Ovary (tissue), 9 donors: Measurements from ENCODE around the gene HNRNPL. TPM values are rescaled to one million over a fixed set of nuclear protein-coding genes. Genes with fewer than 3 reads are reported as not detected.

Source experiments
- DNase-seq, 5 donors: peaks; one replicate each; pipeline ENCODE4 v3.0.0-alpha.2; 2019 to 2020
- H3K27ac ChIP-seq, 2 donors: fragments of 200-600 bp; one replicate each; pipeline versions ENCODE4 v1.5.1 to v1.8.0; 2019 to 2022
- H3K27me3 ChIP-seq: fragments of 200-600 bp; one replicate; pipeline ENCODE4 v1.8.0; 2022
- H3K36me3 ChIP-seq: fragments of 200-600 bp; sonication (generic); one replicate; pipeline ENCODE4 v1.5.1; 2019
- H3K4me1 ChIP-seq: one replicate; pipeline ENCODE4 v1.8.1; 2013; ENCODE audit warnings: mild to moderate bottlenecking, moderate library complexity; ENCODE audit not compliant: insufficient read depth
- H3K4me3 ChIP-seq: fragments of 200-600 bp; sonication (generic); one replicate; pipeline ENCODE4 v1.5.1; 2017
- H3K9me3 ChIP-seq, 2 donors: fragments of 200-600 bp in 1 of 2; sonication (generic) in 1 of 2; one replicate each; pipeline versions ENCODE4 v1.5.1 to v1.8.1; 2013 to 2019; ENCODE audit warnings: mild to moderate bottlenecking in 1 of 2, moderate library complexity in 1 of 2
- EP300 ChIP-seq: sonication (generic); formaldehyde crosslinking; IDR thresholded peaks from one replicate; pipeline ENCODE4 v1.6.1; 2017; ENCODE audit warnings: antibody characterized with exemption
- POLR2A ChIP-seq: fragments of 450-650 bp; IDR thresholded peaks from one replicate; pipeline ENCODE4 v1.6.1; 2017; ENCODE audit warnings: antibody characterized with exemption, mild to moderate bottlenecking, moderate library complexity
- WGBS, 3 donors: extraction: QIAGEN DNeasy Blood & Tissue Kit in 1 of 3; methylation state at CpG; one replicate each; pipeline versions ENCODE4 v1.1.5 to v1.1.7; 2013 to 2017; 5-methylcytosine and 5-hydroxymethylcytosine counted together
- intact Hi-C, 4 donors: fragments of 100-400 bp; cut with DNase I; formaldehyde crosslinking; loops; one replicate each; pipeline versions ENCODE4 v1.11.0 to v1.15.1; 2022 to 2023
- polyA plus RNA-seq, 2 donors: library from polyadenylated mRNA; stranded (reverse); fragments of 200-250 nt in 1 of 2; fragments of 350-450 nt in 1 of 2; fragmentation: Illumina TruSeq in 1 of 2; extraction: RNeasy Lipid Tissue Mini Kit (QIAGEN cat#74804) in 1 of 2; gene quantifications; one replicate each; pipeline ENCODE4 v1.2.3, GENCODE V29; 2013 to 2014
- total RNA-seq, 7 donors: library from RNA; depleted of rRNA in 2 of 7; stranded (reverse); fragments of >200 nt in 2 of 7; fragmentation: NEBNext Ultra II Directional in 3 of 7; extraction: Animal tissue kit (Norgen Biotek cat#: 25700) in 3 of 7; gene quantifications; one replicate each; pipeline versions ENCODE4 v1.1.0 to v1.2.4, GENCODE V29; 2016 to 2023
- TF ChIP-seq, protein P1 (sequence below), 3 donors: fragments of 450-650 bp in 2 of 3; fragments of 200-600 bp in 1 of 3; IDR thresholded peaks; one replicate each; pipeline versions ENCODE4 v1.5.1 to v1.8.0; 2016 to 2022; ENCODE audit warnings: antibody characterized with exemption in 3 of 3, mild to moderate bottlenecking in 1 of 3
- donor health status: DM: no; HTN: no; CAD: no; lungs with moderate emphysema.
- donor health status: DM: no; HTN: no; CAD: no.
- donor health status: Bipolar disorder and iron deficiency.
- donor health status: DM: yes; HTN: yes; CAD: no.
- donor health status: DM: no; HTN: no; CAD: no.
- donor health status: DM: yes; HTN: yes; CAD: no.

HNRNPL gene
- total and polyA plus RNA-seq, 9 donors = 110 to 284 (median 230) TPM

DNA sequence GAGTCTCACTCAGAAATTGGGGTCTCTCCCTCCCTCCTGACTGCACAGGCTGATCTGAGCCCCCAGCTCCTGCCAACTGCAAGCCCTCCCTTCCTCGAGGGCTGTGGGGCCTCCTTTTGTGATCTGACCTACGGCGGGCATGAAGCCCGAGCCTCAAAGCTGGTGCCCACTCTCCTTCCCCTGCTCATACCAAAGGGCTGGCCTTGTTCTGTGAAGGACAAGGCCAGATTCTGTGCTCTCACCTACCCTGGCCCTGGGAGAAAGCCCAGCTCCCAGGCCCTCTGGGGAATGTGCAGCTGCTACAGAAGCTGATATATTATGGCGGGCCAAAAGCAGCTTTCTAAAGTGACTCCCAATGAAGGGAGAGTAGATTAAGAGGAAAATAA, 9.2 kb downstream of the HNRNPL start:
- H3K9me3 ChIP-seq = no peaks in the 10 kb centered on the region
- TF ChIP-seq EP300 = no peak
- no peaks in the 10 kb centered on the region for H3K36me3 ChIP-seq
- no peak overlapping the region for H3K27ac ChIP-seq
- no peak overlapping the region for H3K4me3 ChIP-seq
- WGBS, 3 donors = 70 to 83% (median 80%) methylated on average over 5 of the region's 5 CpGs
- intact Hi-C loops = loop anchor here in 1 of 4 donors (10.0 kb wide), 1 partner anchor 196 kb away; the partner anchor contains the start of gene ACTN4
- no peaks in the 10 kb centered on the region for H3K27me3 ChIP-seq
- DNase-seq = peak in 1 of 5 donors; percentile 9
- no peaks in the 10 kb centered on the region for H3K4me1 ChIP-seq

DNA sequence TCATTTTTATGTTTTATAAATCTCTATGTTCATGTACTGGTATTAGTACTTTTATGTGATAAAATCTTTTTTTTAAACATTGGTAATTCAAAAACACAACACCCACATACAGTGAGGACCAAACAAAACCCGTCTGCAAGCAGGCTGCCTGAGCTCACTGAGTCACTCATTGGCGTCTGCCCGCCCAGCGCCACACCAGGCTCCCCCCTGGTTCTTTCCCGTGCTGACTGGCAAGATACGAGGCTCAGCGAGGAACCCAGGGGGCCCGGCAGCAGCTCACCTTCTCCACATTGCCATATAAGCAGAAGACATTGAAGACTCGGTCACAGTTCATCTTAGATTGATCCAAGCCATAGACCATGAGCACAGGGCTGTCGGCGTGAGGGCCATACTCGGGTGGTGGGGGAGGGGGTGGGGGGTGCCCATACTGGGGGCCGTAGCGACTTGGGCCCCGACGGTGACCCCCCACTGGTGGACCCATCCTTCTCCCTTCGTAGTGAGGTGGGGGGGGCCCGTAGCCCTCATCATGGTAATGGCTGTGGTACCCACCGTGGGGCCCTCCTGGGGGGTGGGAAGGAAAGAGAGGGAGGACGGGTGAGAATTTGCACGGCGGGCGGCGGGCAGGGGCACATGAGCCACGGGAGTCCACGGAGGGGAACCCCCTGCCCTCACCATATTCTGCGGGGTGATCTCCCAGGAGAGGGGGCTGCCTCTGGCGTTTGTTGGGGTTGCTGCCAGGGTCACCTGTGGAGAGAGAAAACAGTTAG, 9.8 kb downstream of the HNRNPL start:
- WGBS, 3 donors = 66 to 76% (median 75%) methylated on average over 28 of the region's 28 CpGs
- no peak overlapping the region for H3K27ac ChIP-seq
- H3K9me3 ChIP-seq = no peaks in the 10 kb centered on the region
- H3K36me3 ChIP-seq = no peaks in the 10 kb centered on the region
- no peaks in the 10 kb centered on the region for H3K27me3 ChIP-seq
- no peak overlapping the region for H3K4me3 ChIP-seq
- TF ChIP-seq POLR2A = no peak
- TF ChIP-seq, protein P1, sequence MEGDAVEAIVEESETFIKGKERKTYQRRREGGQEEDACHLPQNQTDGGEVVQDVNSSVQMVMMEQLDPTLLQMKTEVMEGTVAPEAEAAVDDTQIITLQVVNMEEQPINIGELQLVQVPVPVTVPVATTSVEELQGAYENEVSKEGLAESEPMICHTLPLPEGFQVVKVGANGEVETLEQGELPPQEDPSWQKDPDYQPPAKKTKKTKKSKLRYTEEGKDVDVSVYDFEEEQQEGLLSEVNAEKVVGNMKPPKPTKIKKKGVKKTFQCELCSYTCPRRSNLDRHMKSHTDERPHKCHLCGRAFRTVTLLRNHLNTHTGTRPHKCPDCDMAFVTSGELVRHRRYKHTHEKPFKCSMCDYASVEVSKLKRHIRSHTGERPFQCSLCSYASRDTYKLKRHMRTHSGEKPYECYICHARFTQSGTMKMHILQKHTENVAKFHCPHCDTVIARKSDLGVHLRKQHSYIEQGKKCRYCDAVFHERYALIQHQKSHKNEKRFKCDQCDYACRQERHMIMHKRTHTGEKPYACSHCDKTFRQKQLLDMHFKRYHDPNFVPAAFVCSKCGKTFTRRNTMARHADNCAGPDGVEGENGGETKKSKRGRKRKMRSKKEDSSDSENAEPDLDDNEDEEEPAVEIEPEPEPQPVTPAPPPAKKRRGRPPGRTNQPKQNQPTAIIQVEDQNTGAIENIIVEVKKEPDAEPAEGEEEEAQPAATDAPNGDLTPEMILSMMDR (IDR thresholded peaks at IDR 0.05) = no peak
- no peak for TF ChIP-seq EP300
- intact Hi-C loops = loop anchor here in 2 of 4 donors (10.0 kb wide), 1 partner anchor 195 kb away; the partner anchor contains the start of gene ACTN4 (in 2 of the 2)
- DNase-seq = no peak
- H3K4me1 ChIP-seq = no peaks in the 10 kb centered on the region

DNA sequence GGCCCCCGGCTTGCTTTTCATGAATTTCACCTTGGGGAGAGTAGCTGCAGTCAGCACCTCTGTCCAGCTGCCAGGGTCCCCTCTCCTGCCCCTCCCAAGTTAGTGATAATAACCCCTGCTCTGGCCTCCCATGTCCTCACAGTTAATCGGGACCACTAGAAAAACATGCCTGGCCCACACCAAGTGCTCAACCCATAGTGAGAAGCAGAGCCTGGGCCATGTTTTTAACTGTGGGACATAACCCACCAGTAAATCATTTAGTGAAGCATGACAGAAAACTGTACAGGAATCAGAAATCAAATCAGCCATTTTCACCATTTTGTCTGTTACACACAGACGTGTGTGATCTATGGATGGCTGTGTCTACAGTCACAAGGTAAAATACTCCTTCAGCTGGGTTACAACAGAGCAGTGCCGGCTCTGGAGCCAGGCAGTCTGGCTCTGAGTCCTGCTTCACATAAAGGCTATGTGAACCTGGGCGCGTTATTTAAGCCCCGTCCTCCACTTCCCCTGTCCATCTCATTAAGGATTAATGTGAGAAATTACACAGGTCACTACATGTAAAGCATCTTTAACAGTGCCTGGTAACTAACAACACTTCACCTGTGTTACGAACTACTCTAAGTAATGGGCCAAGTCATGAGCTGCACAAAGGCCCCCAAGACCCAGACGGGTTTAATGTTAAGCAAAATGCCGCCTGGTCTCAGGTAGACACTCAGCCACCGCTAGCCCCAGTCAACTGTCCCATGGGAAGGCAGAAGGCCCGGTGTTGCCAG, 10.6 kb downstream of the HNRNPL start:
- 81 to 82% (median 82%) methylated on average over 12 of the region's 12 CpGs for WGBS, 3 donors
- TF ChIP-seq POLR2A (no peak), EP300 (no peak)
- TF ChIP-seq, protein P1 (IDR thresholded peaks at IDR 0.05) = no peak
- no peak overlapping the region for H3K27ac ChIP-seq
- no peaks in the 10 kb centered on the region for H3K9me3 ChIP-seq
- H3K4me3 ChIP-seq = no peak overlapping the region
- H3K36me3 ChIP-seq = no peaks in the 10 kb centered on the region
- H3K27me3 ChIP-seq = no peaks in the 10 kb centered on the region
- no peaks in the 10 kb centered on the region for H3K4me1 ChIP-seq
- intact Hi-C loops = loop anchor here in 1 of 4 donors (10.0 kb wide), 1 partner anchor 194 kb away; the partner anchor contains the start of gene ACTN4
- DNase-seq = no peak

DNA sequence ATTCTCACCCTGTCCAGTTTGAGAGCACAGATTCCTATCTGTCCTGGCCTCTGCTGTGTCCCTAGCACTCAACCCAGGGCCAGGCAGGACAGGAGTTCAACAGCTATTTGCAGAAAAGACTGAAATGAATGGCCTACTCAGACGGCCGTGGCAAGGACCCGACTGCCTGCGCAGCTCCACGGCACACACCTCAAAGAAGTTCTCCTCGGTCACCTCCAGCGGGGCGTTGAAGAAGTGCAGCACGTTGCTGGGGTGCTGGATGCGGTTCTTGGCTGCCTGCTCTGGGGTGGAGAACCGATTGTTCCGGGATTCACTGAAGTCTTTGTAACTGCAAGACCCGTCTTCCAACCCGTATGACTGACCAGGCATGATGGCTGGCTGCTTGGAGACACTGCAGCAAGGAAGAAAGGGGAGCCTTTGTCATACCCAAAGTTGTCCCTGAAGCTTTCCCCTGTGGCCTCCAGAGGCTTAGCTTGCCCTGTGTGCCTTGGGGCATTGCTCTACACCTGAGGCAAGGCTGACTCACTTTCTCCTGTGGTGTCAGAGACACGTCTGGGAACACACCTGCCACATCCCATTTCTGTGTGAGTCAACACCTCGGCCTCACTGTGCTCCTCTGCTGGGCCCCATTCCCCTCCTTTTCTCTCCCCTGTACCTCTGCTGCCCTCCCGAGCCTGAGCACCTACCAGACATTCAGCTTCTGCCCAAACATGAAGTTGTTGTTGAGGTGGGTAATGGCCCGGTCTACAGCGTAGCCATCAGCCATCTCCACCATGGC, 11.4 kb downstream of the HNRNPL start:
- Histone ChIP-seq H3K27me3 (no peaks in the 10 kb centered on the region), H3K4me3 (no peak overlapping the region), H3K36me3 (no peaks in the 10 kb centered on the region), H3K9me3 (no peaks in the 10 kb centered on the region), H3K4me1 (no peaks in the 10 kb centered on the region), H3K27ac (no peak overlapping the region)
- TF ChIP-seq, protein P1 (IDR thresholded peaks at IDR 0.05) = no peak
- TF ChIP-seq EP300 (no peak), POLR2A (no peak)
- DNase-seq = no peak
- 74 to 82% (median 77%) methylated on average over 19 of the region's 19 CpGs for WGBS, 3 donors
- intact Hi-C loops = loop anchor here in 1 of 4 donors (10.0 kb wide), 1 partner anchor 194 kb away; the partner anchor contains the start of gene ACTN4
